H9 (cell line): ENCODE measurements around the gene VNN1. TPM values are rescaled to one million over a fixed set of nuclear protein-coding genes. Genes with fewer than 3 reads are reported as not detected.

Experiments used
- DNase-seq: peaks from one replicate; pipeline ENCODE4 v3.0.0-alpha.2; 2017
- H2AFZ ChIP-seq: one replicate; pipeline ENCODE4 v1.6.1; 2013; ENCODE audit warnings: mild to moderate bottlenecking, low read length, control low read depth, moderate library complexity
- H2AK5ac ChIP-seq: 2 replicates; pipeline ENCODE4 v1.6.1; 2013; ENCODE audit warnings: low read length, control low read depth, mixed read lengths; ENCODE audit not compliant: insufficient read length
- H2BK120ac ChIP-seq: one replicate; pipeline ENCODE4 v1.6.1; 2013; ENCODE audit warnings: low read depth, mild to moderate bottlenecking, low read length, control low read depth, inconsistent platforms; ENCODE audit not compliant: poor library complexity, severe bottlenecking
- H2BK12ac ChIP-seq: 2 replicates; pipeline ENCODE4 v1.6.1; 2013; ENCODE audit warnings: low read length, control low read depth, mixed read lengths, low read depth; ENCODE audit not compliant: insufficient read length
- H2BK15ac ChIP-seq: 2 replicates; pipeline ENCODE4 v1.6.1; 2013; ENCODE audit warnings: low read depth, low read length, control low read depth
- H2BK20ac ChIP-seq: one replicate; pipeline ENCODE4 v1.6.1; 2013; ENCODE audit warnings: low read depth, mild to moderate bottlenecking, low read length, control low read depth, inconsistent platforms; ENCODE audit not compliant: poor library complexity, severe bottlenecking
- H2BK5ac ChIP-seq: 2 replicates; pipeline ENCODE4 v1.6.1; 2013; ENCODE audit warnings: low read length, control low read depth, mixed read lengths; ENCODE audit not compliant: insufficient read length
- H3K14ac ChIP-seq: 2 replicates; pipeline ENCODE4 v1.6.1; 2013; ENCODE audit warnings: low read length, control low read depth; ENCODE audit not compliant: insufficient read depth
- H3K18ac ChIP-seq: 2 replicates; pipeline ENCODE4 v1.6.1; 2013; ENCODE audit warnings: low read depth, mild to moderate bottlenecking, mixed read lengths, low read length, control low read depth; ENCODE audit not compliant: insufficient read length
- H3K23ac ChIP-seq: 2 replicates; pipeline ENCODE4 v1.6.1; 2013; ENCODE audit warnings: low read length, control low read depth, mixed read lengths, low read depth; ENCODE audit not compliant: insufficient read length
- H3K23me2 ChIP-seq: 2 replicates; pipeline ENCODE4 v1.6.1; 2013; ENCODE audit warnings: low read depth, mild to moderate bottlenecking, mixed read lengths, low read length, control low read depth; ENCODE audit not compliant: insufficient read length, poor library complexity, severe bottlenecking
- H3K27ac ChIP-seq: 2 replicates; pipeline ENCODE4 v1.5.1; 2013; ENCODE audit warnings: low read length, control low read depth, mixed read lengths, low read depth; ENCODE audit not compliant: insufficient read length
- H3K27me3 ChIP-seq: 2 replicates; pipeline ENCODE4 v1.6.1; 2013; ENCODE audit warnings: low read length, control low read depth, inconsistent platforms; ENCODE audit not compliant: insufficient read depth
- H3K4ac ChIP-seq: 2 replicates; pipeline ENCODE4 v1.6.1; 2013; ENCODE audit warnings: low read depth, mild to moderate bottlenecking, control low read depth, inconsistent platforms, low read length, moderate library complexity
- H3K4me1 ChIP-seq: 2 replicates; pipeline ENCODE4 v1.6.1; 2013; ENCODE audit warnings: low read length, control low read depth, inconsistent platforms; ENCODE audit not compliant: insufficient read depth
- H3K4me2 ChIP-seq: 2 replicates; pipeline ENCODE4 v1.6.1; 2013; ENCODE audit warnings: low read length, control low read depth, mixed read lengths; ENCODE audit not compliant: insufficient read length, insufficient read depth
- H3K56ac ChIP-seq: 2 replicates; pipeline ENCODE4 v1.6.1; 2013; ENCODE audit warnings: low read depth, mild to moderate bottlenecking, mixed read lengths, low read length, control low read depth; ENCODE audit not compliant: insufficient read length
- H3K79me1 ChIP-seq: 2 replicates; pipeline ENCODE4 v1.6.1; 2013; ENCODE audit warnings: low read depth, mild to moderate bottlenecking, moderate library complexity, low read length, control low read depth, inconsistent platforms; ENCODE audit not compliant: insufficient read depth, poor library complexity, severe bottlenecking
- H3K79me2 ChIP-seq: 2 replicates; pipeline ENCODE4 v1.6.1; 2013; ENCODE audit warnings: low read length, control low read depth, inconsistent platforms; ENCODE audit not compliant: insufficient read depth
- H3K9ac ChIP-seq: 2 replicates; pipeline ENCODE4 v1.6.1; 2013; ENCODE audit warnings: low read length, control low read depth, mixed read lengths; ENCODE audit not compliant: insufficient read length; ENCODE audit errors: extremely low read depth
- H3K9me3 ChIP-seq: one replicate; pipeline ENCODE4 v1.6.1; 2013; ENCODE audit warnings: low read depth, low read length, inconsistent platforms; ENCODE audit not compliant: control insufficient read depth
- H3T11ph ChIP-seq: one replicate; pipeline ENCODE4 v1.6.1; 2013; ENCODE audit warnings: mild to moderate bottlenecking, low read length, control low read depth, inconsistent platforms
- H4K20me1 ChIP-seq: one replicate; pipeline ENCODE4 v1.6.1; 2013; ENCODE audit not compliant: control insufficient read depth, insufficient read length, insufficient read depth
- H4K5ac ChIP-seq: 2 replicates; pipeline ENCODE4 v1.6.1; 2013; ENCODE audit warnings: low read depth, mild to moderate bottlenecking, mixed read lengths, low read length, control low read depth; ENCODE audit not compliant: insufficient read length
- H4K8ac ChIP-seq: replicated peaks from 2 replicates; pipeline ENCODE4 v1.6.1; 2013; ENCODE audit warnings: low read length, control low read depth, mixed read lengths, low read depth; ENCODE audit not compliant: insufficient read length
- H4K91ac ChIP-seq: 2 replicates; pipeline ENCODE4 v1.6.1; 2013; ENCODE audit warnings: low read depth, mild to moderate bottlenecking, moderate library complexity, mixed read lengths, low read length, control low read depth; ENCODE audit not compliant: insufficient read length
- H3K27ac Mint-ChIP-seq, 3 experiments: 2 replicates in 2 of 3; 3 replicates in 1 of 3; pipeline ENCODE4 v1.8.0; 2020 to 2021; ENCODE audit warnings: mixed read lengths in 3 of 3, mild to moderate bottlenecking in 1 of 3, moderate library complexity in 1 of 3
- H3K27me3 Mint-ChIP-seq: 2 replicates; pipeline ENCODE4 v1.8.0; 2021; ENCODE audit warnings: low read depth, mild to moderate bottlenecking, moderate library complexity, mixed read lengths
- H3K36me3 Mint-ChIP-seq, 3 experiments: 2 replicates in 2 of 3; 3 replicates in 1 of 3; pipeline ENCODE4 v1.8.0; 2020 to 2021; ENCODE audit warnings: low read depth in 3 of 3, mixed read lengths in 3 of 3; ENCODE audit not compliant: insufficient read depth in 1 of 3
- H3K4me1 Mint-ChIP-seq, 2 experiments: 2 replicates each; pipeline ENCODE4 v1.8.0; 2020; ENCODE audit warnings: mixed read lengths in 2 of 2
- H3K4me3 Mint-ChIP-seq, 2 experiments: 2 replicates in 1 of 2; 3 replicates in 1 of 2; pipeline ENCODE4 v1.8.0; 2020 to 2021; ENCODE audit warnings: mild to moderate bottlenecking in 2 of 2, mixed read lengths in 2 of 2, moderate library complexity in 1 of 2
- H3K9me3 Mint-ChIP-seq, 2 experiments: 2 replicates in 1 of 2; 3 replicates in 1 of 2; pipeline ENCODE4 v1.8.0; 2020; ENCODE audit warnings: mild to moderate bottlenecking in 2 of 2, mixed read lengths in 2 of 2, moderate library complexity in 1 of 2
- WGBS: extraction: QIAGEN DNeasy Blood & Tissue Kit; methylation state at CpG from one replicate; pipeline ENCODE4 v1.1.7; 2013; ENCODE audit warnings: missing lambda C conversion rate, low lambda C conversion rate, mixed read lengths; ENCODE audit not compliant: insufficient read length; ENCODE audit errors: extremely low coverage; 5-methylcytosine and 5-hydroxymethylcytosine counted together
- total RNA-seq: library from RNA; stranded (reverse); gene quantifications from 2 replicates; pipeline ENCODE4 v1.2.1, GENCODE V29; 2021
- TF ChIP-seq, protein P1 (sequence below): fragments of 200-600 bp; sonication (generic); conservative IDR thresholded peaks from 3 replicates; pipeline ENCODE4 v1.8.0; 2021; ENCODE audit warnings: antibody characterized with exemption, mild to moderate bottlenecking

VNN1 gene
- total RNA-seq, 1 experiment from 2014 or later = not detected

DNA sequence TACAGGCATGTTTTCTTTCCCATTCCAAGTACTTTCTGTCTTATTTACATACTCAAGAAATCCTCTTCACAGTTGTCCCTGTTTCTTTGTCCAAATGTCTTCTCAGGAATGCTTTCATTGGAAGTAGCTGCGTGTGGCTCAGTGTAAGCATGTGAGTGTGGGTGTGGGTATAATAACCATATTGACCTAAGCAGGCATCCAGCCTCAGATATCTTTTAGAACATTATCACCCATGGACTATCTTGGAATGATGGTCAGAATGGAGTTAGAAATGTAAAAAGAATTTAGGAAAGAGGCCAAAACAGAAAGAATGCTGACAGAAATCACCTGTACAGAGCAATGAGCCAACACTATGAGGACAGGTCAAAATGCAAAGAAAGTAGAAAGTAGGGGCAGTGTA, 27.4 kb upstream of the VNN1 start:
- no peaks in the 10 kb centered on the region; a peak in 1 of 5 replicates for H3K9me3 Mint-ChIP-seq
- Histone ChIP-seq H2AFZ (no peak overlapping the region), H3K79me2 (no peaks in the 10 kb centered on the region), H3K27me3 (no peaks in the 10 kb centered on the region), H2BK120ac (no peak overlapping the region), H3K9ac (no peak overlapping the region), H3K23me2 (no peaks in the 10 kb centered on the region), H3T11ph (no peak overlapping the region), H4K5ac (no peak overlapping the region), H4K91ac (no peak overlapping the region), H3K79me1 (no peaks in the 10 kb centered on the region), H2AK5ac (no peak overlapping the region), H3K27ac (no peak overlapping the region), H2BK5ac (no peak overlapping the region), H3K23ac (no peak overlapping the region), H3K56ac (no peak overlapping the region), H3K9me3 (no peaks in the 10 kb centered on the region), H3K4me1 (no peaks in the 10 kb centered on the region), H4K8ac (no peak overlapping the region), H3K4ac (no peak overlapping the region), H3K14ac (no peak overlapping the region), H2BK20ac (no peak overlapping the region), H4K20me1 (no peaks in the 10 kb centered on the region), H3K4me2 (no peak overlapping the region), H2BK15ac (no peak overlapping the region), H3K18ac (no peak overlapping the region), H2BK12ac (no peak overlapping the region)
- H3K27me3 Mint-ChIP-seq = no peaks in the 10 kb centered on the region; the same call in none of the 2 replicates
- TF ChIP-seq, protein P1, sequence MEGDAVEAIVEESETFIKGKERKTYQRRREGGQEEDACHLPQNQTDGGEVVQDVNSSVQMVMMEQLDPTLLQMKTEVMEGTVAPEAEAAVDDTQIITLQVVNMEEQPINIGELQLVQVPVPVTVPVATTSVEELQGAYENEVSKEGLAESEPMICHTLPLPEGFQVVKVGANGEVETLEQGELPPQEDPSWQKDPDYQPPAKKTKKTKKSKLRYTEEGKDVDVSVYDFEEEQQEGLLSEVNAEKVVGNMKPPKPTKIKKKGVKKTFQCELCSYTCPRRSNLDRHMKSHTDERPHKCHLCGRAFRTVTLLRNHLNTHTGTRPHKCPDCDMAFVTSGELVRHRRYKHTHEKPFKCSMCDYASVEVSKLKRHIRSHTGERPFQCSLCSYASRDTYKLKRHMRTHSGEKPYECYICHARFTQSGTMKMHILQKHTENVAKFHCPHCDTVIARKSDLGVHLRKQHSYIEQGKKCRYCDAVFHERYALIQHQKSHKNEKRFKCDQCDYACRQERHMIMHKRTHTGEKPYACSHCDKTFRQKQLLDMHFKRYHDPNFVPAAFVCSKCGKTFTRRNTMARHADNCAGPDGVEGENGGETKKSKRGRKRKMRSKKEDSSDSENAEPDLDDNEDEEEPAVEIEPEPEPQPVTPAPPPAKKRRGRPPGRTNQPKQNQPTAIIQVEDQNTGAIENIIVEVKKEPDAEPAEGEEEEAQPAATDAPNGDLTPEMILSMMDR = no peak
- WGBS = no CpG with 5 or more reads among the region's 1 CpG
- no peak overlapping the region for H3K4me3 Mint-ChIP-seq
- no peaks in the 10 kb centered on the region for H3K4me1 Mint-ChIP-seq
- no peak overlapping the region for H3K27ac Mint-ChIP-seq
- no peaks in the 10 kb centered on the region for H3K36me3 Mint-ChIP-seq
- no peak for DNase-seq
